GDM1 (cell line): ENCODE data around the gene IER2.
"Not testable (repeated sequence)": the region's sequence is repeated elsewhere in the genome, so short reads cannot be mapped to it uniquely, and the experiment has no call there.

ENCODE experiments used
- DNase-seq: peaks from one replicate; lab custom pipeline; 2025; lab: John Stamatoyannopoulos, UW

The IER2 gene

DNA sequence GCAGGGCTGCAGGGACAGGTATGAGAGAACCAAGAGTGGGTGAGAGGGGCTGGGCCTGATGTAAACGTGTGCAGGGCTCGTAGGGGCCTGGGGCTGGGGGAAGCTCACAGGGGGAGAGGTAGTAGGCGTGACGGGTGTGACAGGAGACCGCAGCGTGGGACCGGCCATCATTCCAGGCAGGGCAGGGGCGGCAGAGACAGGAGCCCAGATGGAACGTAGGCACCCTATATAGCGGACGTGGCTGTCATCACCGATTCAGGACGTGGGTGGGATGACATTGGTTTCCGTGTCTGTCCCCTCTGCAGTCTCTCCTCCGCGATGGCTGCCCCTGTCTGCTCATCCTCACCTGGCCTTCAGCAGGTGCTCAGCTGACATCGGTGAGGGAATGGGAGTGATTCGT lies 48.4 kb downstream of the IER2 start:
- DNase-seq, result no peak

DNA sequence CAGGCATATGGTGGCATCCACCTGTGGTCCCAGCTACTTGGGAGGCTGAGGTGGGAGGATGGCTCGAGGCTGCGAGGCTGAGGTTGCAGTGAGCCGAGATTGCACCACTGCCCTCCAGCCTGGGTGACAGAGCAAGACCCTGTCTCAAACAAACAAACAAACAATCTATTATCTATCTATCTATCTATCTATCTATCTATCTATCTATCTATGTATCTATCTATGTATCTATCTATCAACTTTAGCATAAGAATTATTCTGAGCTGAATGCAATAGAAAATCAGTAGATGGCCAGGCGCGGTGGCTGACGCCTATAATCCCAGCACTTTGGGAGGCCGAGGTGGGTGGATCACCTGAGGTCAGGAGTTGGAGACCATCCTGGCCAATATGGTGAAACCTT lies 51.9 kb downstream of the IER2 start:
- DNase-seq, result not testable (repeated sequence)
